Cortex of kidney (tissue), 1 donor: ENCODE measurements around the gene CUBN.

Experiments used
- DNase-seq: peaks from one replicate; lab custom pipeline; 2025; lab: John Stamatoyannopoulos, UW

Gene CUBN

GRCh38 chr10:16950656-16951601, 178.7 kb downstream of the CUBN start:
- DNase-seq = no peak

- no peak for DNase-seq
Observed at GRCh38 chr10:16949816-16950215, 179.8 kb downstream of the CUBN start.

DNA sequence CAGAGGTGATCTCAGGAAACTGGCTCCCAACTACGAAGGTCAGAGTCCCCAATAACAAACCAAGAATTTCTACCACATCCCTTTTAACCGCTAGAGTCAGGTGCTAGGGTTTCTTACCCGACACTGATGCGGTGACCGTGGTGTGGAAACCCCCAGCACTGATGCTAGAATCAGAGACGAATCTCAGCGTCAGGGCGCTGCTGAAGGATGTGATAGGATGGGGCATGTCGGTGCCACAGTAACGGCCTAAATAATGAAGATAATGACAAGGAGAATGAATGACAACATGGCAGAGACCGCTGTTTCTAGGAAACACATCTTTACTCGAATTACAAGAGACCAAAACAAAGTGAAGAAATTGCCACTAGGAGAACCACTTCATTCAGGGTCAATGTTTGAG, 181.2 kb downstream of the CUBN start:
- no peak for DNase-seq

GRCh38 chr10:16947069-16947468, 182.5 kb downstream of the CUBN start:
- no peak for DNase-seq

GRCh38 chr10:16945593-16945992, 184.0 kb downstream of the CUBN start:
- DNase-seq = no peak

DNA sequence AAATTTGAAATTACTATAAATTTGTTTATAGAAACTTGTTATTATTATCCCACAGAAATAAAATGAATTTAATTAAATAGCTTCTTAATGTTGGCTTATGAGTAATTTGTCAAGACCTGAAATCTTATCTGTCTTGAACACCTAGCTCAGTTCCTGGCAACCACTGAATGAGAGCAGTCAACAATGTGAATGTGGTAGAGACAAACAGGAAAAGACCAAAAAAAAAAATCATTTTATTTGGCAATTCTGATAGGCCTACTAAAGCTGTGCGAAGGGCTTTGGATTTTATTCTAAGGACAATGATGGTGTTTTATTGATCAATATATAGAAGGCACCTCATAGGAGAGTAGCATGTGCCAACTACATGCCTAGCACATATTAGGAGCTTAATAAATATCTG, 184.6 kb downstream of the CUBN start:
- no peak for DNase-seq

DNA sequence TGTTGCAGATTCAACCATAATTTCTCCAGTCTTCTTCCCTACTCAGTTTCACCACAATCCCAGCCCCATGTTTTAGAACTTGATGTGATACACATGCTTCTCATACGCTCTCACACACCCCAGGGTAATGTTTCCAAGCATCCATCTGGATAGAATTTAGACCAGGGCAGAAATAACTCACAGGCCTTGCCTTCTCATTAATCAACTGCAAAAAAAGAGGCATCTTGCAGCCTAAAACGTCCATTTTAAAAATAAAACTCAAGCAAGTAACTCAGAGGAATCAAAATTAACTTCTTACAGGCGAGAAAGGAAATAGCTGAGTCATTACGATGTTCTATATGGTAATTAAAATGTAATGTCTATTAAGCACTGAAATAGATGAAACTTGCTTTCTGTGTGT, 185.2 kb downstream of the CUBN start:
- no peak for DNase-seq

DNA sequence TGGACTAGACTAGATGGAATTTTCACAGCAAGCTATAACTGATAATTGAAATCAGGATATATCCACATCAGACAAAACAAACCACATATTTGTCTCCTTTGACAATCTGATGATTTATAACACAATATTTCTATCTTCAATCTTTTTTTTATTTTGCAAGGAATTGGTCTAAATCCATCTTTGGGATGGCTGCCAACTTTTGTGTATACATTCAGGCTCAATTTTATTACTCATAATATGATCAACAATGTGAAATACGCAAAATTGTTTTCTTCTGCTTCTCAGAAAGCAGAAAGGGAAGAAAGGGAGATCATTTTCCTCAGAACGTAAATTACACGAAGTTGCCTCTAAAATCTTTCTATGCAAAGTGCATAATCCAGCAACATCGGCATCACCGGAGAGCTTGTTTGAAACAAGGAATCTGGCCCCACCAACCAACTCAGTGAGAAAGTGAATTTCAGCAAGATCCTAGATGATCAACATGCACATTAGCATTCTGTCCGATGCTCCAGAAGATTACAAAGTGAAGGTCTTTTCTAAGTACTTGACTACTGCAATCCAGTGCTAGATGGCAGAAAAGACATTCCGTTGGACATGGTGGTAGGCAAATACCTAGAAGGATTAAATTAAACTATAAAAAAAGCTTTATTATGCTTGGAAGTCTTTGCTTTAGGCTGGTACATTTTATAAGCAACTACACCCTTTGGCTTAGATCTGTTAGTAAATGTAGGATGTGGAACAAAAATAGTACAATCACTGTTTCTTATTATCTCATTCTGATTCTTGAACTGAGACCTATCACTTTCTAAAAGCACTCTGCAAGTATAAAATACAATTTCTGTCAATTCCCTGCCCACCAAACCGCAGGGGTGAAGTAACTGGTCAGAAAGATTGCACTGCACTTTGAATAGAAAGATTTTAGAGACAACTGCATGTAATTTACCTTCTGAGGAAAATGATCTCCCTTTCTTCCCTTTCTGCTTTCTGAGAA, 186.0 kb downstream of the CUBN start:
- DNase-seq = no peak

DNA sequence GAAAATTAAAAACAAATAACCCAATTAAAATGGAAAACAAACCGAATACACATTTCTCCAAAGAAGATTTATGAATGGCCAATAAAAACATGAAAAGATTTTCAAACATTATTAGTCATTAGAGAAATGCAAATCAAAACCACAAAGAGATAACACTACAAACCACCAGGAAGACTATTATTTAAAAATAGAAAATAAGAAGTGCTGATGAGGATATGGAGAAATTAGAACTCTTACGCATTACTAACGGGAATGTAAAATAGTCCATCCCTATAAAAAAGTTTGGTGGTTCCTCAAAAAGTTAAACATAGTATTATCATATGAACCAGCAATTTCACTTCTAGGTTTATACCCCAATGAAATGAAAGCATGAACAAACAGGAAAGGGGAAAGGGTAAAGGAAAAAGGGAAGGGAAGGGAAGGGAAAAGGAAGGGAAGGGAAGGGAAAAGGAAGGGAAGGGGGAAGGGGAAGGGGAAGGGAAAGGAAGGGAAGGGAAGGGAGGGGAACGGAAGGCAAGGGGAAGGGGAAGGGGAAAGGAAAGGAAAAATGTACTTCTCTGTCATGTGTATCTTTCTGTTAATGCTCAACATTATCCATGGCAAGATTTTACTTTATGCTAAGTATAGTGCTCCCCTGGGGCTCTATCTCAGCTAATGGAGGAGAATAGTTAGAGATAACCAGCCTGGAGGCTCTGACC, 187.1 kb downstream of the CUBN start:
- no peak for DNase-seq

DNA sequence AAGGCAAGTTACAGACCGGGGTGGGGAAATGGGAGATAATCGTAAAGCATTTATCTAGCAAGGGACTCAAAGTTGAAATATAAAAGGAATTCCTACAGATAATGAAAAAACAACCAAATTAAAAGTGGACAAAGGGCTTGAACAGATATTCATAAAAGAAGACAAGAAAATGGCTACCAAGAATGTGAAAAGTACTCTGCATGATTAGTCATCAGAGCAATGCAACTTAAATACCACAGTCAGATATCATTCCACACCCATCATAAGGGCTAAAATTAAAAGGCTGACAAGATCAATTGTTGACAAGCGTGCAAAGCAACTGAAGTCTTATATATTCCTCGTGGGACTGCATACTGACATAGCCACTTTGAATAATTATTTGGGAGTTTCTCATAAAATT, 187.7 kb downstream of the CUBN start:
- DNase-seq = no peak

- DNase-seq = no peak
Observed at GRCh38 chr10:16941067-16941466, 188.5 kb downstream of the CUBN start.

DNA sequence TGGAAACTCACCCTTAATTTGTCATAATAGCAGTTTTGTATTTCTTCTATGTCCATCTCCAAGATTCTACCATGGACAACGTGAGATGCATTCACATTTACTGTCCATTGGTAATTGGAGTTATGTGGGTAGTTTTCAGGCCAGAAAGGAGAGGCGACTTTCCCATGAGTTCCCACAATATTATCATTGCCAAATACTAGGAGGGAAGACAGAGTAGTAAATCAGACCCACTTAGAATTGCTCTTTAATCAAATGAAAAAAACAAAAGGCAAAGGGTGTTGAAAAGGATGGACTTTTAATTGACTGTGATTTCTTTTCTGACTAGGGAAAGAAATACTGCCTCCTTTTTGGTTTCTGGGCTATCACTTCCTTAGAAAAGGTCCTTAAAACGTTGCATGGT, 190.7 kb downstream of the CUBN start:
- DNase-seq = no peak

DNA sequence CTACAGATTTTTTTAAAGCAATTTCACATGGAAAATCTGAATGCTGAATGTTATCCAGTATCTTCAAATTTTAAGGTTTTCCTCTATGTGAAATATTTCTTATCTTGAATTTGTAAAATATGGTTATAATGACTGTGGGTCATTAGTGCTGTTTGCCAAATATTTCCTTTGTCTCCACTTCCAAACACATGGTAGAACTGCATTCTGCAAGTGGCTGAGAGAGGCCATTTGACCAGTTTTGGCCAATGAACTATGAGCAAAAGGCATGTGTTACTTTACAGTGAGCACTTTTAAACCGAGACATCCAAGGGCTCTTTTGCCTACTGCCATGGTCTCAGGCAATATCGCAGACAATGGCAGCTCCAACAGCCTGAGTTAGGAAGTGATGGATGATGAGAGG, 195.2 kb downstream of the CUBN start:
- no peak for DNase-seq

GRCh38 chr10:16933783-16934182, 195.8 kb downstream of the CUBN start:
- no peak for DNase-seq

- no peak for DNase-seq
Observed at GRCh38 chr10:16931930-16932329, 197.7 kb downstream of the CUBN start.

DNA sequence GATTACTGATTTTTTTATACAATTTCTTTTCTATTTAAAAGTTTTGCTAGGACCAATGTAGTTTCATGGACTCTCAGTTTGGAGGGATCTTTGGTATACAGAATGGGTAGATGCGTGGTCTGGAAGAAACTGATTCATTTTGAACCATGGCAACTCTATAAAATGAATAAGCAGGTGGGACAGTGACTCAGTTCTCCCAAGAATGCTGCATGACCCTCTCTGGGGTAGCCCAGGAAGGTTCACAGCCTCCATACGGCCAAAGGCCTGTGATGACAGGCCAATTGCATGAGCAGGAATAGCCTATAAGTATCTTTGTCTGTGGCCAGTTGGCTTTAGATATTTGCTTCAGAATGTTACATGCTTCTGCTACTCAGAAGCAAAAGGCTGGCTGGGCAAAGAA, 199.1 kb downstream of the CUBN start:
- DNase-seq = no peak

- DNase-seq = no peak
Observed at GRCh38 chr10:16929069-16929468, 200.5 kb downstream of the CUBN start.

DNA sequence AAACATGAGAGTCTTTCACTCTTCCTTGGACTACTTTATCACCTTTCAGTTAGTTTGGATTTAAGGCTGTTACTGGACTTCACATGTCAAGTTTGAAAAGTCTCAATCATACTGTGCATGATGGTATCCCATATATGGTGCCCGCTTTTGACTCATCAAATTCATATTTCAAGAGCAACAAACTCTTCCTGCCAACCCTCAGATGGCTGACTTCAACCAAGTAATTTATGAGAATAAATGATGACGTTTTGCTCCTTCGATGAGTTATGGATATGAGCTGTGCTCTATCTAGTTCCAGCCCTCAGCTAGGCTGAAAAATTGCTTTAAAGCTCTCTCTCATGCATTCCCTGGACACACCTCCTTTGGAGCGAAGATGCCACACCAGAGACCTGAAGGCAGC, 202.1 kb downstream of the CUBN start:
- DNase-seq = no peak

DNA sequence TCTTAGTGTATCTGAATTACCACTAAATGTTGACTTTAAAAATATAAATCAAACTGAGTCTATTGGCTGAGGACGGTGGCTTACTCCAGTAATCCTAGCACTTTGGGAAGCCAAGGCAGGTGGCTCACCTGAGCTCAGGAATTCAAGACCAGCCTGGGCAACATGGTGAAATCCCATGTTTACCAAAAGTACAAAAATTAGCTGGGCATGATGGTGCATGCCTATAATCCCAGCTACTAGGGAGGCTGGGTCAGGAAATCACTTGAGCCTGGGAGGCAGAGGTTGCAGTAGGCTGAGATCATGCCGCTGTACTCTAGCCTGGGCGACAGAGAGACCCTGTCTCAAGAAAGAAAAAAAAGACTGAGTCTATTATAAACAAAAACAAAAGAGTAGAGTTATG, 205.9 kb downstream of the CUBN start:
- DNase-seq = no peak

DNA sequence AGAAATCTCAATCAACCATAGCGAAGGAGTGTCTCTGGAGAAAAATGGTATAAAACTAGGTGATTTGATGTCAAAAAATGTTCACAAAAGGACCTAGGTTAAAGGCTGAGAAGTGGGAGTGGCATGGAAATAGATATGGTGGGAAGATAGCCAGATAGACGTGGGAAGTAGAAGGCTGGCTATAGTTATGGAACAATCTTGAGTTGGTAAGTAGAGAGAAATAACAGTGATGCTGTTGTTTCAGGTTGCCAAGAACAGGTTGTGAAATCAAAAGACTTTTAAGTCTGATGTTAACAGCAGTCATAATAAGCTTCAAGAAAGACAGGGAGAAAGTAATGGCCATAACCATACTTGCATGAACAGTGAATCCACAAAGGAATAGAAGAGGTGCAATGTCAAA, 206.3 kb downstream of the CUBN start:
- no peak for DNase-seq

GRCh38 chr10:16919121-16919982, 210.3 kb downstream of the CUBN start:
- DNase-seq = no peak
